ENCODE measurements around the gene CCR8. TPM values are rescaled to one million over a fixed set of nuclear protein-coding genes. Genes with fewer than 3 reads are reported as not detected.

The CCR8 gene
- total RNA-seq, 1 experiment from 2014 or later: not detected

- BruUV-seq (replicated peaks): no TSS peak
- CTCF ChIA-PET: interaction anchor here (0.6 to 10.8 kb wide), 3 partner anchors 20 to 118 kb away, joined by 3 to 83 read pairs (median 3); no protein-coding TSS in a partner anchor
- no peak for DNase-seq (ENCODE audit: unreplicated experiment)
- no peaks in the 10 kb centered on the region for H3K9me3 Mint-ChIP-seq (ENCODE audit: unreplicated experiment)
- H3K27ac Mint-ChIP-seq (ENCODE audit: low read depth, unreplicated experiment): no peak overlapping the region
- intact Hi-C loops (cut with micrococcal nuclease): loop anchor here (10.0 kb wide), 1 partner anchor 197 kb away; no protein-coding TSS in a partner anchor
- TF ChIP-seq CTCF (IDR thresholded peaks at IDR 0.05; ENCODE audit: unreplicated experiment): no peak
- POLR2A ChIA-PET: interaction anchor here (0.9 kb wide), 1 partner anchor 26 kb away, joined by 3 read pairs; no protein-coding TSS in a partner anchor
- H3K36me3 Mint-ChIP-seq (ENCODE audit: insufficient read depth, unreplicated experiment): no peaks in the 10 kb centered on the region
- H3K4me3 Mint-ChIP-seq (ENCODE audit: unreplicated experiment): peak overlapping the region; percentile 9
- H3K27me3 Mint-ChIP-seq (ENCODE audit: insufficient read depth, unreplicated experiment): no peaks in the 10 kb centered on the region
- peaks cover 13% of the 10 kb centered on the region for H3K4me1 Mint-ChIP-seq (ENCODE audit: insufficient read depth, unreplicated experiment)
These were observed 51.9 kb downstream of the CCR8 start for GRCh38 chr3:39381432-39381831.

Other genes with a start within 250 kb of the CCR8 start
- gene GORASP1, start 222.1 kb upstream of the CCR8 start, total RNA-seq (2022): 34.4 and 40.7 TPM in 2 replicates
- gene TTC21A, start 222.0 kb upstream of the CCR8 start, total RNA-seq (2022): 2.1 and 5.4 TPM in 2 replicates
- gene CSRNP1, start 176.1 kb upstream of the CCR8 start, total RNA-seq (2022): 11.9 and 14.3 TPM in 2 replicates
- not detected in 2 replicates for gene XIRP1, start 137.1 kb upstream of the CCR8 start, total RNA-seq (2022)
- not detected in 2 replicates for gene CX3CR1, start 49.7 kb upstream of the CCR8 start, total RNA-seq (2022)
- gene SLC25A38, start 53.7 kb downstream of the CCR8 start, total RNA-seq (2022): 37.6 and 45.9 TPM in 2 replicates
- 1,984 and 2,115 TPM in 2 replicates for gene RPSA, start 77.0 kb downstream of the CCR8 start, total RNA-seq (2022)
- 0.21 TPM in 1 of 2 replicates, not detected in the other for gene MOBP, start 138.0 kb downstream of the CCR8 start, total RNA-seq (2022)

All from MCF 10A (cell line).